WTC11 (cell line): ENCODE data around the gene OIT3.

Source experiments
- CTCF ChIP-seq: fragments of 200-600 bp; IDR thresholded peaks from 2 replicates; pipeline ENCODE4 v1.8.0; 2022; ENCODE audit warnings: antibody characterized with exemption
- FOXP4 ChIP-seq: sonication (generic); formaldehyde crosslinking; IDR thresholded peaks from 2 replicates; pipeline ENCODE4 v1.8.0; 2022; ENCODE audit warnings: mild to moderate bottlenecking, missing genetic modification reagents

DNA sequence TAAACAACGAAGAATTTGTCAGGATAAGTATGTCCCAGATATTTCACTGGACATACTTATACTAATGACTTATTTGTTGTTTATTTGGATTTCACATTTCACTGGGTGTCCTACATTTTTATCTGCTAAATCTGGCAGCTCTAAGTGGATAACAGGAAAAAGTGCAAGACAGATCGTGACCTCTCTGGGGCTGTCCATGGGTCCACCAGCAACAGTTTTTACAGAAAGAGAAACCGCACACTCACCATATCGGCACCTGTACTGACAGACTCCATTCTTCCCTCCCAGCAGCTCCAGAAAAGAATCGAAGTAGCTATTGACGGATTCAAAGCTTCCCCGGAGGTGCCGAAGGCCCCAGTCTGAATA, 60.7 kb downstream of the OIT3 start:
- TF ChIP-seq FOXP4: no peak
- TF ChIP-seq CTCF: no peak
